Hepatic stellate cell (primary cell): ENCODE data around the gene OR2T10.
"Not testable (repeated sequence)": the region's sequence is repeated elsewhere in the genome, so short reads cannot be mapped to it uniquely, and the experiment has no call there.

ENCODE experiments used
- DNase-seq: peaks from one replicate; pipeline ENCODE4 v3.0.0; 2011; ENCODE audit warnings: low spot score

Gene OR2T10, protein sequence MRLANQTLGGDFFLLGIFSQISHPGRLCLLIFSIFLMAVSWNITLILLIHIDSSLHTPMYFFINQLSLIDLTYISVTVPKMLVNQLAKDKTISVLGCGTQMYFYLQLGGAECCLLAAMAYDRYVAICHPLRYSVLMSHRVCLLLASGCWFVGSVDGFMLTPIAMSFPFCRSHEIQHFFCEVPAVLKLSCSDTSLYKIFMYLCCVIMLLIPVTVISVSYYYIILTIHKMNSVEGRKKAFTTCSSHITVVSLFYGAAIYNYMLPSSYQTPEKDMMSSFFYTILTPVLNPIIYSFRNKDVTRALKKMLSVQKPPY

DNA sequence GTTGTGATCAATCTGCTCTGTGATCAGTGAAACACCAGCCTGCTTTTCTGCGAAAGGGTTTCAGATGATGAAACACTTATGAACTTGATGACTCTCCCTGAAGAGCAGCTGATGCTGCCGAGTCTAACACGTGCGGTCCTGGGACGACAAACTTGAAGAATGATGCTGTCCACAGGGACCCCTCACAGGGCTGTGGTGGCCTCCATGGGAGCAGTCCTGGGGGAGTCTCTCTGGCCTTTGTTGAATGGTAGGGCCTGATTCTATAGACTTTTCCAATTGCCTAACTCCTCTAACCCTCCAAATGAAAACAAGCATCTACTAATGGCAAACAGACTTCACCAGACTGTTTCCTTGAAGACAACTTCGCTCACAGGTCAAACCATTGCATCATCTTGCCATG is at the start of gene OR2T10:
OR2T10 (minus strand) TSS at position 112 of the 400 bp plus-strand sequence. CDS start 3,932 bp downstream, outside the sequence.
- no peak for DNase-seq

- not testable (repeated sequence) for DNase-seq
These were observed 47.7 kb upstream of the OR2T10 start, which contains the start of gene OR2T35 for GRCh38 chr1:248645178-248645577. Gene OR2T35, minus strand, starts transcription at chr1:248645278. Its CDS starts 6,020 bp downstream, at chr1:248639258.

DNA sequence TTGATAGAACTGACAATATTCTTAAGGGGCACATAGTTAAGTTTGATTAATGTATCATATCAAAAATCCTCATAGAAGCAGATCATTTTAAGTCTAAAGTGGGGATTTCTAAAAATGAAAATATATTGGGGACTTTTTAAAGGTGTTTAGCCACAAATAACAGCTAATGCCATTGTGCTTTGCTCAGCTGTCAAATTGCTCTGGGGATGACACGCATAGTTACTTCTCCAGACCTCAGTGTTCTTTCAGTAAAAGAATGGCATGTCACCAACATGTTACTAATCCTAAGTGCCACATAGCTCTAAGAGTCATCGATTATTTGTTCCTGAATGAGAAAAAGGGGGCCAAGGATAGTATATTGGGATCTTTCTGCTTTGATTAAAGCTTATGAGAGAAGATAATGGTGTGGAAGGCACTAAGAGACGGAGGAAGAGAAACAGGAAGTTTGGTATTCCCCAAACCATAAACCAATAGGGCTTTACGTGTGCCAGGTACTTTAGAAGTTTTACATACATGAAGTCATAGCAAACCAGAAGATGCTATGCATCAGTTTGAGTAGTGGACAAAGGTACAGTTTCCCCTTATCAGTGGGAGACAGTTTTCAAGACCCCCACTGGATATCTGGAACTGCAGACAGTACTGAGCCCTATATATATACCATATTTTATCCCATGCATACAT is 45.6 kb upstream of the OR2T10 start:
- not testable (repeated sequence) for DNase-seq

DNA sequence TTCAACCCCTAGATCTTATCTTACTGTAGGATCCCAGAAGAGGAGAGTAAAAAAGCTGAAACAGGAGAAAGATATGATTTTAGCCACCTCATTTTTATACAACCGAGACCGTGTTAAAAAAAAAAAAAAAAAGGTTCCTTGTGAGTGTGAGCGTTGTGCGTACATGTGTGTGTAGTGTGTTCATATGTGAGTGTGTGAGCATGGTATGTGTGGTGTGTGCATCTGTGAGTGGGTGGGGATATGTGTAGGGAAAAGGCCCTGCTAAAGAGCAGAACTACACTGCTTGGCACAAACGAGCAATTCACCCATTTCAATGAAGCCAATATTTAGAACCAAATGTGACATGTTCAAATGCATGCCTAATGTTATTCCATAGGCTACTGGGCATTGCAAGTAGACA is 44.1 kb upstream of the OR2T10 start:
- not testable (repeated sequence) for DNase-seq

DNA sequence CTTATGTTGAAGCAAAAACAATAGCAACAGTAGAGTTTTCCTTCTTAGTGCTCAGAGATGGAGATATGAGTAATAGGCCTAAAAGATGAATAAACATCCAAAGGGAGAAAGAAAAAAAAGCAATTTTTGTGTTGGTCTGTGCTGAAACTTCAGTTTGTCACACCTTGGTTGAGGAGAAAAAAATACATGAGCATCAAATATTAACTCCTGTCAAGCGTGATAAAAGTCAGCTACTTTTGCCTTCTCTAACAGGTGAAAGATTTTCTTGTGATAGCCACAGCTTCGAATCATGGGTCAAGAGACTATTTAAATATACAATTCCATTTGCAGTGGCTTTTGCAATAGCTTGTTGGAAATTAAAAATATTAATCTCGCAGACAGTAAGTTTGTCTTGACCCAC is 43.4 kb upstream of the OR2T10 start:
- DNase-seq: not testable (repeated sequence)

DNA sequence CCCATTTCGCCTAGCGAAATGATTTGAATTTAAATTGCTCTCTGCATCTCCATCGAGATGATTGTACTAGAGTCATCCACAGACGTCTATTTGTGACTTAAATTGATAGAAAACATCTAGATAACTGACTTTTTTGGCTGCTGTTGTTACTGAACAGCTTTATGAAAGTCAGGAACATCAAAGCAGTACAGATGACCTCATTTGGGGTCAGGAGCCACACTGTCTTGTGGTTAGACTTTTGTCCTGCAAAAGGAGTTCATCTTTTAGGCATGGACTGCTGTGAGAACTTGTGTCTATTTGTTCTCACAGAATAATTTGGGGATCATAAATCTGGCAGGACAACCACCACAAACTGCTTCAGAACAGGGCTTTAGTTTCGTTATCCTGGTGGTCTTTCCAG is 42.2 kb upstream of the OR2T10 start:
- DNase-seq: not testable (repeated sequence)

GRCh38 chr1:248636612-248637011 is 39.1 kb upstream of the OR2T10 start:
- not testable (repeated sequence) for DNase-seq

- not testable (repeated sequence) for DNase-seq
These were observed 37.5 kb upstream of the OR2T10 start, which contains the start of gene OR2T11 for GRCh38 chr1:248634991-248635390. Gene OR2T11, minus strand, starts transcription at chr1:248635091. Its CDS starts 7,963 bp downstream, at chr1:248627128.

DNA sequence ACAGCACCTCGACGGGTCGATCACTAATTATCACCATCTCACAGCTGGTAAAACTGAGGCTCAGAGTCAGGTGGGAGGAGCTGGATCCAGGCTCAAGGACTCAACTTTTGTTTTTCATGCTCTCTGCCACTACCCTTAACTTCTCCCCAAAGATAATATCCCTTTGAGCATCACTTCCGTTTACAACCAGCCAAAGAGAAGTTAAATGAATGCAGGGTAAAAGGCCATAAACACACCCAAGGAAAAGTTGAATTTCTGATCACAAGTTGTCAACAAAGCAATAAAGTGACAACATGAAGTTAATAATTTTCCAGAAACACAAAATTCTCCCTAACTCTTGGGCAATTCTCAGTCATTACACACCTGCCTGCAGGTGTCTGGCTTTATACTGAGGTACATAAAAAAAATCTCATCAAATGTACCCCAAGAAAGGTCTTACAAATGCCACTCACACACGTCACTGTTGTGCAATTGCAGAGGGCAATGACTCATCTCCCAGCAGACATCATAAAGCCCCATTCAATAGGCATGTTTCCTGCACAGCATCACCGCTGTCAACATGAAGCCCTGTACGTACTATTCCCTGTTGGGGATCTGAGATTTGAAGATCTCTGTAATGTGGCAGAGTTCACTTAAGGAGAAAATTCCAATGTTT is 34.0 kb upstream of the OR2T10 start:
- DNase-seq: no peak

- DNase-seq: no peak
These were observed 33.1 kb upstream of the OR2T10 start for GRCh38 chr1:248630551-248630950.

- no peak for DNase-seq
These were observed 30.7 kb upstream of the OR2T10 start for GRCh38 chr1:248627971-248628844.

DNA sequence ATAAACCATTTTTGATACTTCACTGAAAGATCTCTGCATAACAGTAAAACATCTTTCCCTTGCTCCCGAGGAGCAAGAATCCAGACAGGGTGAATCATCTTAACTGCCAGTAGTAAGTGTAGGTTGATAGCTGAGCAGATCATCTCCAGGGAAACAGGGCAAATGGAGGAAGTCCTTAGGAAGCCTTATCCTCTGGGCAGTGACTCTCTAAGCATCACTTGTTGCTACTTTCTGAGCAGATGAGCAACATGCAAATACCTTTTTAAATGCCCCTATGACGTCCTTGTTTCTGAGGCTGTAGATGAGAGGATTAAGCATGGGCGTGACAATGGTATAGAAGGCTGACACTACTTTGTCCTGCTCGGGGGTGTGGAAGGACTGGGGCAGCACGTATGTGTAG is 28.5 kb upstream of the OR2T10 start:
- no peak for DNase-seq

DNA sequence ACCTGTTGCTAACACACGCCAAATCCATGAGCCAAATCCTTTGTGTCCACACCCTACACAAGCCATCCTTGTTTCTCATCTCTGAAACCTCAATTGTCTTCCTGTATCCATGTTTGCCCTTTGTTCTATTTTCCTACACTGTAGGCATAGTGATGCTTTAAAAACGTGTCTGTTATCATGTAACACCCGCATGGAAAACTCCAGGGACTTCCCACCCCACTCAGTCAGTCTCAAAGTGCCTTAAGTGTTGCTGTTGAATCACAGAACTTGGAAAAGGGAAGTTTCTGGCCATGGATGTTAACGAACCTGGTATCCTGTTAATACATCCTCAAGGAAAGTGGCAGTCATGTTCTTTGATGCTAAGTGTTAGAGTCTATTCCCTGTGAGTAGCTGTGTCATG is 27.7 kb upstream of the OR2T10 start:
- no peak for DNase-seq

DNA sequence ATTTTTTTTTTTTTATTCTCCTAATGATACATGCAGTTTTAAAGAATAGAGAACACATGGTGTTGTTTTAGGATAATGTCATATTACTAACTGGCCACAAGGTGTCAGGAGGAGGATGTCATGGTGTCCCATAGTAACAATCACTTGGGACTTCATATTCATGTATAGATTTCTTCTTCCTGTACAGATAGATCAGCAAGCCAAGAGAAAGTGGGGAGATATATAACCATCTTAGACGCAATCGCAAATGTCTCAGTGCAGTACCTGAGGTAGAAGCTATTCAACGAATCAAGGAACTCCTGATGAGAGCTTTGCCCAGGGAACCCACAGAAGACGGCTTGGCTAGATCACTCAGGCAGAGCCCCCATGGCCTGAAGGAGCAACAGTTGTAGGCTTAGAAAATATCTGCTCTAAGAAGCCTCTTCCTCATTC is 25.1 kb upstream of the OR2T10 start:
- DNase-seq: peak; percentile 18

GRCh38 chr1:248621770-248622169 is 24.3 kb upstream of the OR2T10 start:
- no peak for DNase-seq

GRCh38 chr1:248618878-248619277 is 21.4 kb upstream of the OR2T10 start:
- peak; percentile 17 for DNase-seq

- no peak for DNase-seq
These were observed 20.6 kb upstream of the OR2T10 start for GRCh38 chr1:248618119-248618518.

- DNase-seq: no peak
These were observed 16.2 kb upstream of the OR2T10 start for GRCh38 chr1:248613742-248614141.

DNA sequence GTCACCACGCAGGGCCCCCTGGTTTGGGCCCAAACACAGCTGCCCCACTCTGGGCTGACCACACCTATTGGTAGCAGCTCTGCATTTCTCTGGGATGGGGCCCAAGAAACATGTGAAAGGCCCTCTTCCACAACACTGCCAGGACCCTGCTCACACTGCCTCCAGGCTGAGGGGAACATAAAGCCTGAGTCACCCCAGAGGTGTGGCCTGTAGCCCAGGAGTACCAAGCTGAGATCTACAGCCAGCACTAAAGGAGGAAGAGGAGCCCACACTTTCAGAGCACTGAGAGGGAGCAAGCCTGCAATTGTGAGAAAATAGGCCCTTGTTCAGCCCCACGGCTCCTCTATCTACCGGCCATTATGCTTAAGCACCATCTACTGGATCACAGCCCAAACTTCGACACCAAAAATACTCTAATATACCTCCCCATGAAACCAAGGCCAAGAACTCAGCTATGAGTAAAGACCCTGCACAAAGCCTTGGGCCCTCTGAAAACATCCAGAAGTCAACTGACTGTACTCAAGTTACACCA is 14.4 kb upstream of the OR2T10 start:
- no peak for DNase-seq

DNA sequence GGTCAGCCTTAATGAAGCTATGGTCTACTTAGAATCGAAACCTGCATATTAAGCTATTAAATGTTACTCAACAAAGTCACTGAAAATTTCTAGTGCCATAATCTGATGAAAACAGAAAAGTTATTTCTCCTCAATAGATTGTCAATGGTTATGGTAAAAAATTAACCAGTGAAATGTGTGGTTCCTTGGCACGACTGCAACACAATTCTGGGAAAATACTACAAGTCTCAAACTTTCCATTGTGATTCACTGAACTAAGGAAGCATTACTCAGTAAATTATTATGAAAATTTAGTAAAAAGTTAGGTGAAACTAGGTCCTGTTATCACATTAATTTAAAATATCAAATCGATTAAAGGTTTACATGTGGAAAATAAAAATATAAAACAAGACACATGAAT is 12.8 kb upstream of the OR2T10 start:
- DNase-seq: no peak

- no peak for DNase-seq
These were observed 1.9 kb upstream of the OR2T10 start for GRCh38 chr1:248599396-248599795.
